ENCODE results near the gene ZNF670. TPM values are rescaled to one million over a fixed set of nuclear protein-coding genes. Genes with fewer than 3 reads are reported as not detected.

ZNF670 gene
- total RNA-seq, 4 donors from 2014 or later, result 3.5 to 7.4 (median 4.4) TPM

DNA sequence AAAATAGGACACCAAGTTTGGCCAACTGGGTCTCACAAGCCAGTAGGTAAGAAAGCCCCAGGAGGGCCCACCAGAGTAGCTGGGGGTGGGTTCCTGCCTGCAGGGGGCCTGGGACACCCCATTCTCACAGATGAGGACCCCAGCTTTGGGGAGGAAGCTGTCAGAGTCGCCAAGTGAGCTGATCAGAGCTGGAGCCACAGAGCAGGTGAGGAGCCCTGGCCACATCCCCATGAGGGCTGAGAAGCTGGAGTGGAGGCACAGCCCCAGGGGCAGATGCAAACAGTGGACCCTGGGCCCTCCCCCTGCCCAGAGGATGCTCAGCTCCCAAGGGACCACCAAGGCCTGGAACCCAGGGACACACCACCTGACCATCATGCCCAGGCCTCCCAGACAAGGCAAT, 8.6 kb upstream of the ZNF670 start:
- Histone ChIP-seq H3K27ac (no peak overlapping the region), H3K36me3 (no peaks in the 10 kb centered on the region), H3K9me3 (no peaks in the 10 kb centered on the region), H3K4me3 (replicated peaks in 1 of 3) (no peak overlapping the region), H3K27me3 (no peaks in the 10 kb centered on the region), H3K4me1 (no peaks in the 10 kb centered on the region)
- 100% methylated on average over 1 of the region's 1 CpG; no CpG with 5 or more reads in 1 of the 2 donors for WGBS, 2 donors
- DNase-seq, result no peak
- TF ChIP-seq, protein P1, sequence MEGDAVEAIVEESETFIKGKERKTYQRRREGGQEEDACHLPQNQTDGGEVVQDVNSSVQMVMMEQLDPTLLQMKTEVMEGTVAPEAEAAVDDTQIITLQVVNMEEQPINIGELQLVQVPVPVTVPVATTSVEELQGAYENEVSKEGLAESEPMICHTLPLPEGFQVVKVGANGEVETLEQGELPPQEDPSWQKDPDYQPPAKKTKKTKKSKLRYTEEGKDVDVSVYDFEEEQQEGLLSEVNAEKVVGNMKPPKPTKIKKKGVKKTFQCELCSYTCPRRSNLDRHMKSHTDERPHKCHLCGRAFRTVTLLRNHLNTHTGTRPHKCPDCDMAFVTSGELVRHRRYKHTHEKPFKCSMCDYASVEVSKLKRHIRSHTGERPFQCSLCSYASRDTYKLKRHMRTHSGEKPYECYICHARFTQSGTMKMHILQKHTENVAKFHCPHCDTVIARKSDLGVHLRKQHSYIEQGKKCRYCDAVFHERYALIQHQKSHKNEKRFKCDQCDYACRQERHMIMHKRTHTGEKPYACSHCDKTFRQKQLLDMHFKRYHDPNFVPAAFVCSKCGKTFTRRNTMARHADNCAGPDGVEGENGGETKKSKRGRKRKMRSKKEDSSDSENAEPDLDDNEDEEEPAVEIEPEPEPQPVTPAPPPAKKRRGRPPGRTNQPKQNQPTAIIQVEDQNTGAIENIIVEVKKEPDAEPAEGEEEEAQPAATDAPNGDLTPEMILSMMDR (IDR thresholded peaks at IDR 0.05), result no peak
- no peak for TF ChIP-seq POLR2A (IDR thresholded peaks at IDR 0.05)
- intact Hi-C loops (cut with DNase I), result loop anchor here (10.0 kb wide), 1 partner anchor 88 kb away; the partner anchor contains the start of gene ZNF124

DNA sequence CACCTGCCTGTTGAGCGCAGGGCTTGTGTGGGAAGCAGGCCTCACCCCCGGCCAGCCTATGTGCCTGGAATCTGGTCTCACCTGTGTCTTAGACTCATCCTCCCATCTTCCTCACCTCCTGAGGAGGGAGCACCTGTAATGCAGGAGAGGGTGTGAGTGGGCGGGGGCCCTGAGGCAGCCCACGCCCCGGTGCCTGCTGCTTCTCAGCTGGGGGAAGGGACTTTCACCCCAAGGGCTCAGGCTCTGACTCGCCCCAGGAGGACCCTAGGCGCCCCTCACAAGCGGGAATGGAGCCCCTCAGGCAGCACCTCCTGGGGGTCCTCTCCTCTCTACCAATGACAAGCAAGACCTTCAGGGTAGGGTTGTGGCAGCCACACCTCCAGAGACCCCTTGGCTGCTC, 6.7 kb upstream of the ZNF670 start:
- Histone ChIP-seq H3K4me3 (replicated peaks in 1 of 3) (no peak overlapping the region), H3K27ac (no peak overlapping the region), H3K4me1 (no peaks in the 10 kb centered on the region), H3K9me3 (no peaks in the 10 kb centered on the region), H3K27me3 (no peaks in the 10 kb centered on the region), H3K36me3 (no peaks in the 10 kb centered on the region)
- 94% methylated on average over 3 to 8 of the region's 8 CpGs for WGBS, 2 donors
- TF ChIP-seq POLR2A (IDR thresholded peaks at IDR 0.05), result no peak
- TF ChIP-seq, protein P1 (IDR thresholded peaks at IDR 0.05), result no peak
- no peak for DNase-seq
- intact Hi-C loops (cut with DNase I), result loop anchor here (10.0 kb wide), 1 partner anchor 89 kb away; the partner anchor contains the start of gene ZNF124

DNA sequence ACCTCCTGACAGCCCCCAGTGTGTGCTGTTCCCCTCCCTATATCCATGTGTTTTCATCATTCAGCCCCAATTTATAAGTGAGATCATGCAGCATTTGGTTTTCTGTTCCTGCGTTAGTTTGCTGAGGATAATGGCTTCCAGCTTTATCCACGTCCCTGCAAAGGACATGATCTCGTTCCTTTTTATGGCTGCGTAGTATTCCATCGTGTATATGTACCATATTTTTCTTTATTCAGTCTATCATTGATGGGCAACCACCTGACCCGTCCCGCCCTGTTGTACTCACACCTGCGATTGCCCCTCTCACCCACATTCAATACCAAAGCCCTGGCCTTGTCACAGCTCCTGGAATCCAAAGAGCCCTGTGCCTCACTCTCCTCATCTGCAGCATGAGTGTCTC, 6.2 kb upstream of the ZNF670 start:
- 90 to 95% methylated on average over 8 of the region's 8 CpGs for WGBS, 2 donors
- TF ChIP-seq, protein P1 (IDR thresholded peaks at IDR 0.05), result no peak
- TF ChIP-seq POLR2A (IDR thresholded peaks at IDR 0.05), result no peak

DNA sequence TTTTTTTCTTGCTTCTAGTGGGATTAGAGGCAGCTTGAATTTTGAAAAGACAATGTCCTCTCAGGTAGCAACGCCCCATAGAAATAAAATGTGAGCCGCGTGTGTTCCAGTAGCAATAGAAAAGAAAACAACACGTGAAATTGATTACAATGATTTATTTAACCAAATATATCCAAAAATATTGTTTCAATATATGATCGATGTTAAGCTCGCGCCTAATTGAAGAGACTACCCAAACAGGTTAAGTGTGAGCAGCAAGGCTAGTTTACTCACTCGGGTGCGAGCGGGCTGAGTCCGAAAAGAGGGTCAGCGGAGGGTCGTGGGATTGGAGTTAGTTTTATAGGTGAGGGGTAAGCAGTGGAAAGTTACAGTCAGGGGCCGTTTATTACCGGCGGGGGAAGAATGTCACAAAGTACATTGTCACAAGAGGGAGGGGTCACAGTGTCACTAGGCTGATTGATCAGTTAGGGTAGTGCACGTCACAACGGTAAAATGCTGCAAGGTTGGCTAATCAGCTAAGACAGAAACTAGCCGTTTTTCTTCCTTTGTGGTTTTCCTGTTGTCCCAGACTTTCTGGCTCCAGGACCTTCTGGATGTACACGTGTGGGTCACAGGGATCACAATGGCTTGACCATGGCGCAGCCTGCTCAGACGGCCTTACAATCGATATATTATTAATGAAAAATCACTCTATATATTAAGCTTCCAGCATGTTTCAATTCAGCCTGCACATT, 697 bp upstream of the ZNF670 start:
- Histone ChIP-seq H3K4me3 (replicated peaks in 1 of 3) (peak overlapping the region in 1 of 3 donors; percentile 69), H3K9me3 (no peaks in the 10 kb centered on the region), H3K27me3 (no peaks in the 10 kb centered on the region), H3K4me1 (peaks cover 6 to 7% of the 10 kb centered on the region in 2 donors), H3K36me3 (no peaks in the 10 kb centered on the region), H3K27ac (no peak overlapping the region)
- WGBS, 2 donors, result 46 to 53% methylated on average over 23 of the region's 23 CpGs
- TF ChIP-seq, protein P1 (IDR thresholded peaks at IDR 0.05), result no peak
- no peak for TF ChIP-seq POLR2A (IDR thresholded peaks at IDR 0.05)
- no peak for DNase-seq
- intact Hi-C loops (cut with DNase I), result no loop called here

More for the DNA sequence above, 6.2 kb upstream of the ZNF670 start:
- Histone ChIP-seq H3K4me1 (no peaks in the 10 kb centered on the region), H3K27me3 (no peaks in the 10 kb centered on the region), H3K27ac (no peak overlapping the region), H3K9me3 (no peaks in the 10 kb centered on the region), H3K4me3 (replicated peaks in 1 of 3) (no peak overlapping the region), H3K36me3 (no peaks in the 10 kb centered on the region)
- intact Hi-C loops (cut with DNase I), result loop anchor here (10.0 kb wide), 1 partner anchor 90 kb away; the partner anchor contains the start of gene ZNF124
- DNase-seq, result no peak

DNA sequence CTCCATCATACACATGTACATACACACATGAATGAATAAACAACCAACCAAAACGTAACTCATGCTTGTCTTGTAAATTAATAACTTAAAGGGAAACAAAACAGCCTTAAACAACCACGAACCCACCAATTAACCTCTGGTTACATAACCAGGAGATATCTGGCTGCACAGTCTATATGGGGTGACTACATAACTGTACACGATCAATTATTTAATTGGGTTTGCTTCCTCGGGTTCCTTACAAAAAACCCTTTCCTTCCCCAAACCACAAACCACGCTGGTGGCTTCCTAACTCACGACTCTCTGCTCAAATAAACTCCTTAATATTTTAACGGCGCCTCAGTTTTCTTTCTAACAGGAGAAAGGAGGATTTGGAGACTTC, 744 bp downstream of the ZNF670 start:
- Histone ChIP-seq H3K36me3 (no peaks in the 10 kb centered on the region), H3K9me3 (no peaks in the 10 kb centered on the region), H3K4me3 (replicated peaks in 1 of 3) (peak overlapping the region; percentile 69 to 94 (median 85)), H3K27me3 (no peaks in the 10 kb centered on the region), H3K27ac (peak overlapping the region in 1 of 3 donors; percentile 27), H3K4me1 (peaks cover 6 to 7% of the 10 kb centered on the region in 2 donors)
- intact Hi-C loops (cut with DNase I), result no loop called here
- WGBS, 2 donors, result 2 to 4% methylated on average over 8 of the region's 8 CpGs
- DNase-seq, result no peak
- TF ChIP-seq, protein P1 (IDR thresholded peaks at IDR 0.05), result no peak
- no peak for TF ChIP-seq POLR2A (IDR thresholded peaks at IDR 0.05)
